Psoas muscle (tissue), 8 donors: ENCODE data around the gene ABHD12. TPM values are rescaled to one million over a fixed set of nuclear protein-coding genes. Genes with fewer than 3 reads are reported as not detected.

Experiments used
- ATAC-seq, 4 donors: fragments of 200-7000 bp; cut with Tn5 transposase; one replicate each; pipeline ENCODE4 v1.9.1; 2020; ENCODE audit warnings: moderate library complexity in 3 of 4, mild to moderate bottlenecking in 2 of 4
- DNase-seq, 2 donors: peaks; one replicate each; pipeline ENCODE4 v3.0.0-alpha.2; 2020
- H3K27ac ChIP-seq: fragments of 200-600 bp; one replicate; pipeline ENCODE4 v1.8.0; 2022
- H3K27me3 ChIP-seq, 3 donors: fragments of 200-600 bp in 1 of 3; one replicate each; pipeline versions ENCODE4 v1.6.1 to v1.8.0; 2013 to 2022; ENCODE audit warnings: low read length in 2 of 3, mild to moderate bottlenecking in 2 of 3, moderate library complexity in 1 of 3; ENCODE audit not compliant: insufficient read depth in 3 of 3
- H3K36me3 ChIP-seq, 2 donors: fragments of 200-600 bp in 1 of 2; one replicate each; pipeline versions ENCODE4 v1.6.1 to v1.8.0; 2013 to 2022; ENCODE audit warnings: low read depth in 1 of 2, mild to moderate bottlenecking in 1 of 2, moderate library complexity in 1 of 2; ENCODE audit not compliant: insufficient read depth in 1 of 2
- H3K4me1 ChIP-seq: fragments of 200-600 bp; one replicate; pipeline ENCODE4 v1.8.0; 2022
- H3K4me3 ChIP-seq: fragments of 200-600 bp; one replicate; pipeline ENCODE4 v1.8.0; 2022; ENCODE audit warnings: mild to moderate bottlenecking
- H3K9me3 ChIP-seq: fragments of 200-600 bp; one replicate; pipeline ENCODE4 v1.8.0; 2022
- CTCF ChIP-seq: fragments of 200-600 bp; IDR thresholded peaks from one replicate; pipeline ENCODE4 v1.8.0; 2022; ENCODE audit warnings: antibody characterized with exemption
- WGBS, 3 donors: extraction: QIAGEN DNeasy Blood & Tissue Kit; methylation state at CpG; one replicate each; pipeline versions ENCODE4 v1.1.6 to v1.1.7; 2013; 5-methylcytosine and 5-hydroxymethylcytosine counted together
- intact Hi-C, 2 donors: fragments of 100-400 bp; cut with DNase I; formaldehyde crosslinking; loops; one replicate each; pipeline versions ENCODE4 v1.11.0 to v1.14.2; 2022
- polyA plus RNA-seq, 3 donors: library from polyadenylated mRNA; stranded (reverse); fragments of 200-250 nt; gene quantifications; one replicate each; pipeline ENCODE4 v1.2.3, GENCODE V29; 2013
- total RNA-seq, 4 donors: library from RNA; stranded (reverse); fragmentation: NEBNext Ultra II Directional in 2 of 4; extraction: Animal tissue kit (Norgen Biotek cat#: 25700) in 2 of 4; gene quantifications; one replicate each; pipeline versions ENCODE4 v1.2.1 to v1.2.4, GENCODE V29; 2021 to 2023
- donor health status: healthy with polysubstance abuse.
- donor health status: DM: no; HTN: no; CAD: no; lungs with moderate emphysema.
- donor health status: Bipolar disorder and iron deficiency.
- donor health status: healthy.
- donor health status: DM: yes; HTN: yes; CAD: no.
- donor health status: DM: no; HTN: no; CAD: no.
- donor health status: DM: no; HTN: no; CAD: no.
- donor health status: DM: yes; HTN: yes; CAD: no.

ABHD12 gene
- total and polyA plus RNA-seq, 7 donors, result 7.9 to 15.5 (median 9.6) TPM

DNA sequence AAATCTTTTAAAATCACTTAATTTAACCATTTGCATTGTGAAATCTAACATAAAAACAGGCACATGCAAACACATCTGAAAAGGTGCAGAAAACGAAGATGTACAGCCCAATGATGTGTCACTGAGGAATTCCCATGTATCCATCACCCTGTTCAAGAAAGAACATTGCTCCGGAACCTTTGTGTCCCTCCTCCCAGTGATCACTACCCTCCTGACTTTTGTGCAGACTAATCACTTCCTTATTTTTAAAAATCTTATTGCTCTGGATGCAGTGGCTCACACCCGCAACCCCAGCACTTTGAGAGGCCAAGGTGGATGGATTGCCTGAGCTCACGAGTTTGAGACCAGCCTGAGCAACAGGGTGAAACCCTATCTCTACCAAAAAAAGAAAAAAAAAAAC lies 31.4 kb upstream of the ABHD12 start:
- H3K27ac ChIP-seq, result no peak overlapping the region
- TF ChIP-seq CTCF, result no peak
- H3K4me1 ChIP-seq, result no peaks in the 10 kb centered on the region
- no peak for DNase-seq
- no peak for ATAC-seq
- H3K36me3 ChIP-seq, result no peaks in the 10 kb centered on the region
- WGBS, 3 donors, result 78 to 93% (median 91%) methylated on average over 4 of the region's 4 CpGs
- intact Hi-C loops, result no loop called here
- no peak overlapping the region for H3K4me3 ChIP-seq
- H3K27me3 ChIP-seq, result no peaks in the 10 kb centered on the region
- no peaks in the 10 kb centered on the region for H3K9me3 ChIP-seq

DNA sequence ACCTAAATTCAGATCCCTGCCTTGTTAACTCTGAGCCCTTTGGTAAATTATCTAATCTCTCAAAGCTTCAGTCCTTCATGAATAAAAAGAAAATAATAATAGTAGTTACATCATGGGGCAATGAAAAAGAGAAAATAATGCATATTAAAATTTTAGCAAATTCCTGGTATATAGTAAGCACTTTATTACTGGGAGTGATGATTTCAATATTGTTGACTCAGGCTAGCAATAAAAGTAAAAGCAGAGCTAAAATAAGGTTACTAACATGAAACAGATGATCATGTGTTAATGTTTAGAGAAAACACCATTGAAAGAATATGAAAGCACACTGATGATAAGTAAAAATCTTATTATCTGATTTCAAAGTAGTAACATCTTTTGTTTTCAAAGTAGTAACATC lies 30.5 kb upstream of the ABHD12 start:
- Histone ChIP-seq H3K4me3 (no peak overlapping the region), H3K27ac (no peak overlapping the region), H3K27me3 (no peaks in the 10 kb centered on the region), H3K9me3 (no peaks in the 10 kb centered on the region), H3K36me3 (no peaks in the 10 kb centered on the region), H3K4me1 (no peaks in the 10 kb centered on the region)
- ATAC-seq (no peak), DNase-seq (no peak)
- intact Hi-C loops, result no loop called here
- no peak for TF ChIP-seq CTCF

- Histone ChIP-seq H3K27ac (no peak overlapping the region), H3K36me3 (no peaks in the 10 kb centered on the region), H3K9me3 (no peaks in the 10 kb centered on the region), H3K4me3 (no peak overlapping the region), H3K4me1 (no peaks in the 10 kb centered on the region), H3K27me3 (no peaks in the 10 kb centered on the region)
- no peak for TF ChIP-seq CTCF
- ATAC-seq (no peak), DNase-seq (no peak)
- intact Hi-C loops, result no loop called here
- 96 to 100% (median 97%) methylated on average over 1 of the region's 1 CpG for WGBS, 3 donors
These were observed 28.1 kb upstream of the ABHD12 start for GRCh38 chr20:25418776-25419175.

GRCh38 chr20:25408890-25409289 lies 18.3 kb upstream of the ABHD12 start:
- intact Hi-C loops, result loop anchor here (10.0 kb wide), 2 partner anchors 286 to 324 kb away; partner anchors contain the start of genes VSX1 (in 1 of the 2) and ZNF337 (in 1 of the 2)
- Histone ChIP-seq H3K9me3 (peaks cover 2% of the 10 kb centered on the region), H3K4me1 (peaks cover 8% of the 10 kb centered on the region), H3K4me3 (no peak overlapping the region), H3K27me3 (no peaks in the 10 kb centered on the region), H3K36me3 (no peaks in the 10 kb centered on the region), H3K27ac (no peak overlapping the region)
- 87 to 96% (median 89%) methylated on average over 5 of the region's 5 CpGs for WGBS, 3 donors
- no peak for TF ChIP-seq CTCF
- DNase-seq (no peak), ATAC-seq (no peak)

GRCh38 chr20:25408170-25408547 lies 17.5 kb upstream of the ABHD12 start:
- TF ChIP-seq CTCF, result no peak
- H3K9me3 ChIP-seq, result peaks cover 9% of the 10 kb centered on the region
- 8% methylated on average over 4 of the region's 4 CpGs for WGBS, 3 donors
- H3K36me3 ChIP-seq, result no peaks in the 10 kb centered on the region
- no peaks in the 10 kb centered on the region for H3K27me3 ChIP-seq
- H3K27ac ChIP-seq, result no peak overlapping the region
- no peak for ATAC-seq
- peaks cover 8% of the 10 kb centered on the region for H3K4me1 ChIP-seq
- intact Hi-C loops, result loop anchor here (10.0 kb wide), 2 partner anchors 287 to 323 kb away; partner anchors contain the start of genes VSX1 (in 1 of the 2) and ZNF337 (in 1 of the 2)
- no peak for DNase-seq
- peak overlapping the region; percentile 81 for H3K4me3 ChIP-seq
